Activated naive CD8-positive, alpha-beta T cell (primary cell): ENCODE measurements around the gene ZBTB7B.
A peak's percentile ranks its signal among the peaks of the same experiment; 100 is the strongest.

Source experiments
- H3K27ac Mint-ChIP-seq: one replicate; pipeline ENCODE4 v1.8.0; 2021; ENCODE audit warnings: mixed read lengths
- H3K27me3 Mint-ChIP-seq: one replicate; pipeline ENCODE4 v1.8.0; 2021; ENCODE audit warnings: mixed read lengths
- H3K36me3 Mint-ChIP-seq: one replicate; pipeline ENCODE4 v1.8.0; 2021; ENCODE audit warnings: mixed read lengths
- H3K4me1 Mint-ChIP-seq: one replicate; pipeline ENCODE4 v1.8.0; 2021; ENCODE audit warnings: low read depth, mixed read lengths
- H3K4me3 Mint-ChIP-seq: one replicate; pipeline ENCODE4 v1.8.0; 2021; ENCODE audit warnings: mild to moderate bottlenecking, mixed read lengths
- H3K9me3 Mint-ChIP-seq: one replicate; pipeline ENCODE4 v1.8.0; 2021; ENCODE audit warnings: low read depth, mixed read lengths

The ZBTB7B gene

DNA sequence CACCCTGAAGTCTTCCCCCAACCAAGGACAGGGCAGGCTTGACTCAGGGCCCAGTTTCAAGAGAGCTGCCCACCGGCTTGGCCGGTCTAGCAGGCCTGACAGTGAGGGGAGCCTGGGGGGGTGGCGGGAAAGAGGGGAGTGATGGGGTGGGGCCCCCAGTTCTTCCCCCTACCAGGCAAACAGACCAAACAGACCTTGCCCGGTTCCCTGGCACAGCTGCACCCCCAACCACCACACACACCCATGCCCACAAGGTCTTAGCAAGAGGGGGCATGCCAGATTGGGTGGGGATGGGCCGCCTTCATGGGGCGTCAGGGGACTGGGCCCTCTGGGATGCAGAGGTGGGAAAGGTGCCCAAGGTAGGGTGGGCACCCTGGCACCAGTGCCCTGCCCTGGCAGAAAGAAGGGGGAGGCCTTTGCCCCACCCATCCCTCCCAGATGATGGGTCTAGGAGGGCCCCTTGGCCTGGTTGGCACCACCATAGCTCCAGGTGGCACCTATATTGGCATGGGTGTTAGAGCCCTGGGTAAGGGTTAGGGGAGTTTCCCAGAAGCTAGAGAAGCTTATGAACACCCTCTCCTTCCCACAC lies 8.9 kb downstream of the ZBTB7B start:
- no peaks in the 10 kb centered on the region for H3K36me3 Mint-ChIP-seq
- H3K4me3 Mint-ChIP-seq, result no peak overlapping the region
- H3K4me1 Mint-ChIP-seq, result peaks cover 65% of the 10 kb centered on the region
- H3K27ac Mint-ChIP-seq, result no peak overlapping the region
- no peaks in the 10 kb centered on the region for H3K9me3 Mint-ChIP-seq
- H3K27me3 Mint-ChIP-seq, result no peaks in the 10 kb centered on the region

DNA sequence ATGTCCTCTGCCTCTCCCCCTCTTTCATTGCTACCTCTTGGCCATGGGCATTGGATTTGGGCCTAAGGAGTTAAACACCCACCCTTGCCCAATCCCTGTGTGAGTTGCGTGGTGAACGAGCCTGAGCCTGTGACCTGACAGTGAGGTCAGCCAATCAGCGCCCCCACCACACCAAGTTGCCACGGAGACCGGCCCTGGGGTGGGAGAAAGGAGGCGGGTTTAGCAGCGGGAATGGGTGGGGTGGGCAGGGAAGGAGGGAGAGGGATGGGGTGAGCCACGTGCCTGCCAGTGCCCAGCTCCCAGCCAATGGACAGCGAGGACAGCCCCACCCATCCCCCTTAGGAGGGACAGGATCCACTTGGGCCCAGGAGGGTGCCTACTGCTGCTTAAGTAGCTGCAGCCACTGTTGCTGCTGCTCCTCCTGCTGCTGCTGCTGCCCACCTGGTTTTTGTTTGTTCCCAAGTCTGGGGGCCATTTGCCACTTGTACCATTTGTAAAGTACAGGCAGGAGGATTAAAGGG lies 9.5 kb downstream of the ZBTB7B start:
- H3K9me3 Mint-ChIP-seq, result no peaks in the 10 kb centered on the region
- peaks cover 64% of the 10 kb centered on the region for H3K4me1 Mint-ChIP-seq
- no peaks in the 10 kb centered on the region for H3K36me3 Mint-ChIP-seq
- H3K4me3 Mint-ChIP-seq, result no peak overlapping the region
- H3K27me3 Mint-ChIP-seq, result no peaks in the 10 kb centered on the region
- no peak overlapping the region for H3K27ac Mint-ChIP-seq

DNA sequence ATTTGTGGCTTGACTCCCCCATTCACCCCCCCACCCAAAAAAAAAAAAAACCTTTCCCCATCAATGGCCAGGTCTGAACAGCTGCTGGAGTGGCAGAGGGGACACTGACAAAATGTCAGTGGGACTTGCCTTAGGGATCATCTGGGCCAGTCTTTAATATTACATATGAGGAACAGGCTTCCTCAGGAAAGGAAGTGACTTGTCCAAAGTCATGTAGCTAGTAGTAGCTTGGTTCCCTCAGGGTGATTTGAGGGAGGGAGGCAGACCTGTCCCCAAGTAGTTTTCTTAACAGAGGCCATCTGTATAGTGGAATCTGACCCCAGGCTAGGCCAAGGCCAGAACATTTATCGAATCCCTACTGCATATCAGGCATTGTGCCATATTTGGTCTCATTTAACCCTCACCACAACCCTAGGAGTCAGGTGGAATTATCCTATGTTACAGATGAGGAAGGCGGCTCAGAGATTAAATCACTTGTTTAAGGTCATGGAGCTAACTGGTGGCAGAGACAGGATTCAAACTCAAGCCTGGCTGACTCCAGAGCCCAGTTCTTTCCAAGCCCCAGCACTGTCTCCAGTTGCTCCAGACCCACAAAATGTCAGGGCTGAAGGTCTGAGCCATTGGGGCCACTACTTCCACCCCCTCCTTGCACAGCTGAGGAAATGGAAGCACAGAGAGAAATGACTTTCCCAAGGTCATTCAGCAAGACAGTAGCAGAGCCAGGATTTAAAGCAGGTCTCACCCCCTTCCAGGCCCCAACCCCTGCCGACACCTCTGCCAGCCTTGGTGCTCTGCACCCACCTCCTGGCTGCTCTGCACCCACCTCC lies 10.4 kb downstream of the ZBTB7B start:
- H3K4me3 Mint-ChIP-seq, result peak overlapping the region; percentile 49
- no peaks in the 10 kb centered on the region for H3K36me3 Mint-ChIP-seq
- peak overlapping the region; percentile 35 for H3K27ac Mint-ChIP-seq
- H3K9me3 Mint-ChIP-seq, result no peaks in the 10 kb centered on the region
- H3K27me3 Mint-ChIP-seq, result no peaks in the 10 kb centered on the region
- H3K4me1 Mint-ChIP-seq, result peaks cover 69% of the 10 kb centered on the region

DNA sequence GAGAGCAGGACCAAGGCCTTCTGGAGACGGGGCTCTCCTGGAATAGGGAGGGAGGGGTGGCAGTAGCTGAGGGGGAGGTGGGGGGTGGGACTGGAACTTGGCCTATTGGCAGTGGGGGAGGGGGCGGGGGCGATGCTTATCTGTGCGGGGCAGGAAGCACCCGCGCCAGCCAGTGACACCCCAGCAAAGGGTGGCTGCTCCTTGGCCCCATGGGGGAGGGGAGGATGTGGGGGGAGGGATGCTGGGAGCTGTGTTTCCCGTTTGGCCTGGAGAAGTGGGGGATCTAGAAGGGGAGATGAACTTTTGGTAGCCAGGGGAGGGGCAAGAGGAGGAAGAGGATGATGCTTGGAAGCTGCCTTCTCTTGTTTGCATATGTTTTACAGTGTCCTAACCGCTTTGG lies 11.0 kb downstream of the ZBTB7B start:
- H3K4me3 Mint-ChIP-seq, result peak overlapping the region; percentile 49
- no peaks in the 10 kb centered on the region for H3K9me3 Mint-ChIP-seq
- peaks cover 69% of the 10 kb centered on the region for H3K4me1 Mint-ChIP-seq
- H3K36me3 Mint-ChIP-seq, result no peaks in the 10 kb centered on the region
- H3K27ac Mint-ChIP-seq, result no peak overlapping the region
- H3K27me3 Mint-ChIP-seq, result no peaks in the 10 kb centered on the region

DNA sequence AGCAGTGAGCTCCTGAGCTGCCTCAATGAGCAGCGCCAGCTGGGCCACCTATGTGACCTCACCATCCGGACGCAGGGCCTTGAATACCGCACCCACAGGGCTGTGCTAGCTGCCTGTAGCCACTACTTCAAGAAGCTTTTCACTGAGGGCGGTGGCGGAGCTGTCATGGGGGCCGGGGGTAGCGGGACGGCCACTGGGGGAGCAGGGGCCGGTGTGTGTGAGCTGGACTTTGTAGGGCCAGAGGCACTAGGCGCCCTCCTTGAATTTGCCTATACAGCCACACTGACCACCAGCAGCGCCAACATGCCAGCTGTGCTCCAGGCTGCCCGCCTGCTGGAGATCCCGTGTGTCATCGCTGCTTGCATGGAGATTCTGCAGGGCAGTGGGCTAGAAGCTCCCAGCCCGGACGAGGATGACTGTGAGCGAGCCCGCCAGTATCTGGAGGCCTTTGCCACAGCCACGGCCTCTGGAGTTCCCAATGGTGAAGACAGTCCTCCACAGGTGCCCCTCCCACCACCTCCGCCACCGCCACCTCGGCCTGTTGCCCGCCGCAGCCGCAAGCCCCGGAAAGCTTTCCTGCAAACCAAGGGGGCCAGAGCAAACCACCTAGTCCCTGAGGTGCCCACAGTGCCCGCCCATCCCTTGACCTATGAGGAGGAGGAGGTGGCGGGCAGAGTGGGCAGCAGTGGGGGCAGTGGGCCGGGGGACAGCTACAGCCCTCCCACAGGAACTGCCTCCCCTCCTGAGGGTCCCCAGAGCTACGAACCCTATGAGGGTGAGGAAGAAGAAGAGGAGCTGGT lies 12.3 kb downstream of the ZBTB7B start:
- no peaks in the 10 kb centered on the region for H3K27me3 Mint-ChIP-seq
- peaks cover 62% of the 10 kb centered on the region for H3K4me1 Mint-ChIP-seq
- H3K9me3 Mint-ChIP-seq, result no peaks in the 10 kb centered on the region
- no peaks in the 10 kb centered on the region for H3K36me3 Mint-ChIP-seq
- no peak overlapping the region for H3K4me3 Mint-ChIP-seq
- no peak overlapping the region for H3K27ac Mint-ChIP-seq

DNA sequence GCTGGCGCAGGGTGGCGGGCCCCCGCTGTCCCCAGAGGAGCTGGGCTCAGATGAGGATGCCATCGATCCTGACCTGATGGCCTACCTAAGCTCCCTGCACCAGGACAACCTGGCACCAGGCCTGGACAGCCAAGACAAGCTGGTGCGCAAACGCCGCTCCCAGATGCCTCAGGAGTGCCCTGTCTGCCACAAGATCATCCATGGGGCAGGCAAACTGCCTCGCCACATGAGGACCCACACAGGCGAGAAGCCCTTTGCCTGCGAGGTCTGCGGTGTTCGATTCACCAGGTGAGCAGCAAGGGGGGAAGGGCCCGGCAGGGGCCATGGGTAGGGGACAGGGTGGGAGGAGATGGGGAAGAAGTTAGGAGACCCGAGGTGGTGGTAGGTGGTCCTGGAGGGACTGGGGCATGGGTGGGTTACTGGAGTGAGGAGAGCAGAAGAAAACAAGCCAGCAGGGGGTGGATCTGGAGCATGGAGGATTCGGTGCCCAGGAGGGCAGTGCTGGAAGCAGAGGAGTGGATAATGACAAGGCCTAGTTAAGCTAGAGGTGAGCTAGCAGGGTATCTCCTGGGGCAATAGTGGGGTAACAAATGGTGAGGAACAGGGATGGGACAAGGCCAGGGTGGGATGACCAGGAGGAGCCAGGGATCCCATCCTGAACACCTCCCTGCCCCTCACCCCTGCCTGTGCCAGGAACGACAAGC lies 13.1 kb downstream of the ZBTB7B start:
- Mint-ChIP-seq H3K4me3 (peak overlapping the region; percentile 36), H3K36me3 (no peaks in the 10 kb centered on the region), H3K27me3 (no peaks in the 10 kb centered on the region), H3K9me3 (no peaks in the 10 kb centered on the region), H3K4me1 (peaks cover 55% of the 10 kb centered on the region), H3K27ac (no peak overlapping the region)

DNA sequence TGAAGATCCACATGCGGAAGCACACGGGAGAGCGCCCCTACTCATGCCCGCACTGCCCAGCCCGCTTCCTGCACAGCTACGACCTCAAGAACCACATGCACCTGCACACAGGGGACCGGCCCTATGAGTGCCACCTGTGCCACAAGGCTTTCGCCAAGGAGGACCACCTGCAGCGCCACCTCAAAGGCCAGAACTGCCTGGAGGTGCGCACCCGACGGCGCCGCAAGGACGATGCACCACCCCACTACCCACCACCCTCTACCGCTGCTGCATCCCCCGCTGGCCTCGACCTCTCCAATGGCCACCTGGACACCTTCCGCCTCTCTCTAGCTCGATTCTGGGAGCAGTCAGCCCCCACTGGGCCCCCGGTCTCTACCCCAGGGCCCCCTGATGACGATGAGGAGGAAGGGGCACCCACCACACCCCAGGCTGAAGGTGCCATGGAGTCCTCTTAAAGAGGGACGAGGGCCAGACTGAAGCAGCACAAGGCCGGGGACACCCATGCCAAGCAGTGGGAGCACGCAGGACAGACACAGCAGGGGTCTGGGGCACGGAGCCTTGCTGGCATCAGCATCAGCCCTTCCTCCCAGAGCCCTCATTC lies 13.7 kb downstream of the ZBTB7B start:
- H3K27me3 Mint-ChIP-seq, result no peaks in the 10 kb centered on the region
- no peak overlapping the region for H3K27ac Mint-ChIP-seq
- H3K4me1 Mint-ChIP-seq, result peaks cover 49% of the 10 kb centered on the region
- no peaks in the 10 kb centered on the region for H3K36me3 Mint-ChIP-seq
- peak overlapping the region; percentile 40 for H3K4me3 Mint-ChIP-seq
- no peaks in the 10 kb centered on the region for H3K9me3 Mint-ChIP-seq

DNA sequence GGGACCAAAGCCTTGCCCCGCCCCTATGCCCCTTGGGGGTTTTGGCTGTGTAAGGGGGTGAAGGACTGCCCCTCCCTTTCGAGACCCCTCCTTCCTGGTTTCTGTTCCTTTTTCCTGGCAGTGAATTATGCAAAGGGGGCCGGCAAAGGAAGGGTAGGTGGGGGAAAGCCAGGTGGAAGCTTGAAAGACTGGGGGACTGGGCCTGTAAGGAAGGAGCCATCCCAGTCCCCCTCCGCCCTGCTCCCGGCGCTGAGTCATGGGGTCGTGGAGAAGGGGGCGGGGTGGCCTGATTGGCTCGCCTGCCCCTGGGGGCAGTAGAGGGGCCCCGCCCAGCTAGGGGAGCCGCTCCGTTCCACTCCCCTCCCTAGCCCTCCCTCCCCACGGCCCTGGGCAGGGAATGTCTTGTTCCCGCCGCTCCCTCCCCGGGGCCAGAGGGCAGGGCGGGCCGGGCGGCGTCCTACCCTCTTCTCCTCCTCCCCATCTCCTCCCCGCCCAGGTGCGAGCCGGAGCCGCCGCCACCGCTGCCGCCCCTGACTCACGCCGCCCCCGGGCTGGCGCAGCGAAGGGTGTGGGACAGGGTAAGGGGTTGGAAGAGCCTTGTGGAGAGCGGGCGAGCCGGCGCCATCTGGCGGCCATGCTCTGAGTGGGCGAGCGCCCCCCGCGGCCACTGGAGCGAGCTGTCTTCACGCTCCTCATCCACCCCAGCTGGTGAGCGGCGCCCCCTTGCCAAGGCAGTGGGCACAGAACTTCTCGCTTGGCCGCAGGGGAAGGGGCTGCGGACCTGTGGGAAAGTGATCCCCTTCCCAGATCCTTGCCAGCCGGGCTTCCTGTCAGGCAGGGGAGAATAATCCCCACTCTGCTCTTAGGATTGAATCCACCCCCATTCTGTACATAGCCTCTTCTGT lies 14.7 kb downstream of the ZBTB7B start:
- Mint-ChIP-seq H3K9me3 (no peaks in the 10 kb centered on the region), H3K36me3 (no peaks in the 10 kb centered on the region), H3K27me3 (peaks cover 1% of the 10 kb centered on the region), H3K4me1 (peaks cover 46% of the 10 kb centered on the region), H3K27ac (no peak overlapping the region), H3K4me3 (peak overlapping the region; percentile 61)

DNA sequence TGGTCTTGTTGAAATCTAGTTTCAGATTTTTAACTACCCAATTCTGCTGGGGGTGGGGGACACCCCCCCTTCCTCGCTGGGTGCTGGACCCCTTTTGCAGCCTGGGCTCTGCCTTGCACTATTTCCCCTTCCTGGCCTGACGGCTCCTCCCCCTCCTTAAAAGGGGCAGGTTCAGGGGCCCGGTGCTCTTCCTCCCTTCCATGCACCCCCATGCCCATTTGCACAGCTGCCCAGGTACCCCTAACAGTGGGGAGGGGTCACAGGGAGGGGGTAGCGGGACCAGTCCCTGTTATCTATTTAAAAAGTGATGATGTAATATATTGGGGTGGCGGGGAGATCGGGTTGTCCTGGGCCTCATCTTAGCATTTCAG lies 15.3 kb downstream of the ZBTB7B start:
- Mint-ChIP-seq H3K36me3 (no peaks in the 10 kb centered on the region), H3K27ac (no peak overlapping the region), H3K4me3 (peak overlapping the region; percentile 61), H3K4me1 (peaks cover 39% of the 10 kb centered on the region), H3K27me3 (peaks cover 1% of the 10 kb centered on the region), H3K9me3 (no peaks in the 10 kb centered on the region)

DNA sequence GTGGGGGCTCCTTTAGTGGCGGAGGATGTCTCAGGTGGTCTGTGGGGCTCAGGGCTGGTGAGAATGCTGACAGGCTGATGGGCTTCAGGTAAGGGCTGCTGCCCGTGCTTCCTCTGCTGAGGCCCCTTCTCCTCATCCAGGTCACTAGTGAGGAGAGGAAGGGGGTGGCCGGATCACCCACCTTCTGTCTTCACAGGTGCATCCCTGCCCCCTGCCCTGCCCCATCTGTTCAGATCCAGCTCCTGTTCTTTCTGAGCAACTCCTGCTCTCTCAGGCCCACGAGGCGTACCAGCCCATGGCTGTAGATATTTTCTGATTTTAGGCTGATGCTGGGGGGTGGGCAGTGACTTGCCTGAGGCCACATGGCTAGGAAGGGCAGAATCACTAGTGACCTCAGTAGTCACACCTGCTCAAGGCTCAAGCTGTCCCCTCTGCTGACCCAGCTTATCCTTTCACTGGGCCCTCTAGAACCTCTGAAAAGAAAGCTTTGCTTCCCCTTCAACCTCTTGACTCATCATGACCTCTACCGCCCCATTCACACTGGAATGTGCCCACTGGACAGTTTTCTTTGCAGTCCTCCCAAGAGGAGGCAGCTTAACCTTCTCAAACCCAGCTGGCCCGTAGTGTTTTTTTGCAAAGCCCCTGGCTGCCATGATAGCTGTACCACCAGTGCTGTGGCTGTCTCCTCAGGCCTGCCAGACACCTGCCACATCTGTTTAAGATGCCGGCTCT lies 16.2 kb downstream of the ZBTB7B start:
- Mint-ChIP-seq H3K27me3 (peaks cover 1% of the 10 kb centered on the region), H3K9me3 (no peaks in the 10 kb centered on the region), H3K4me1 (peaks cover 32% of the 10 kb centered on the region), H3K4me3 (no peak overlapping the region), H3K36me3 (no peaks in the 10 kb centered on the region), H3K27ac (no peak overlapping the region)

DNA sequence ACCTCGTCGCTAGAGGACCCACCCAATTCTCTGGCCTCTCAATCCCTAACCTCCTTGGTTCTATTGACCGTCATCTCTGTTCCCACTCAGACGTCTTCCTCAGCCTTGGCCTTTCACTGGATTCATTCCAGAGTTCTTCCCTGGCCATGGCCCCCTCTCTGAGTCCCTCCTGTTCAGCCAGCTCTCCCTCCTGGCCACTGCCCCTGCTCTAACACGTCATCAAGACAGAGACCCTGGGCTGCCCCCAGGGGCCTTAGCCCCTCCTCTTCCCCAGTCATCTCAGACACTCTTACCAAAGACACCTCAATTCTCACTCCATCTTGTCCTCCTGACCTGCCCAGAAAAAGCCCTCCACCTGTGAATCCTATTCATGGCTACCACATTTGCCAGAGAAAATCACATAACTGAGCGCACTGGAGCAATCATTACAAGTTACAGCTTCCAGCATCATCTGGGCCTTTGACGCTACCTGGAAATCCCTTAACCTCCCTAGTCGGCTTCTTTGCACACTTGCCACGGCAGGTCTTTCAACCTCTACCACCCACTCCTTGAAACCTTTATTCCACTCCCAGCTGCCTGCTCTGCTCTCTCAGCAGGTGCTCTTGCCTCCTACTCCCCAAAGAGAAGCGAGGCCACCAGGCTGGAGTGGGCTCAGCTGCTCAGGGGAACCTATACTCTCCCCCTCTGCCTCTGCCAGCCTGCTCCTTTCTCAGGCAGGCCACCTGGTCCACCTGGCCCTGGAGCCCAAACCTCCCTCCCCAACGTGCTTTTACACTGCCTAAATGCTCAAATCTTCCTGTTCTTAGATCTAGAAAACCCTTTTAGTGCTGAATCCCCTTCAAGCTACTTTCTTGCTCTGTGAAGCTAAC lies 17.0 kb downstream of the ZBTB7B start:
- H3K4me3 Mint-ChIP-seq, result no peak overlapping the region
- no peak overlapping the region for H3K27ac Mint-ChIP-seq
- peaks cover 1% of the 10 kb centered on the region for H3K27me3 Mint-ChIP-seq
- H3K9me3 Mint-ChIP-seq, result no peaks in the 10 kb centered on the region
- no peaks in the 10 kb centered on the region for H3K36me3 Mint-ChIP-seq
- peaks cover 24% of the 10 kb centered on the region for H3K4me1 Mint-ChIP-seq

DNA sequence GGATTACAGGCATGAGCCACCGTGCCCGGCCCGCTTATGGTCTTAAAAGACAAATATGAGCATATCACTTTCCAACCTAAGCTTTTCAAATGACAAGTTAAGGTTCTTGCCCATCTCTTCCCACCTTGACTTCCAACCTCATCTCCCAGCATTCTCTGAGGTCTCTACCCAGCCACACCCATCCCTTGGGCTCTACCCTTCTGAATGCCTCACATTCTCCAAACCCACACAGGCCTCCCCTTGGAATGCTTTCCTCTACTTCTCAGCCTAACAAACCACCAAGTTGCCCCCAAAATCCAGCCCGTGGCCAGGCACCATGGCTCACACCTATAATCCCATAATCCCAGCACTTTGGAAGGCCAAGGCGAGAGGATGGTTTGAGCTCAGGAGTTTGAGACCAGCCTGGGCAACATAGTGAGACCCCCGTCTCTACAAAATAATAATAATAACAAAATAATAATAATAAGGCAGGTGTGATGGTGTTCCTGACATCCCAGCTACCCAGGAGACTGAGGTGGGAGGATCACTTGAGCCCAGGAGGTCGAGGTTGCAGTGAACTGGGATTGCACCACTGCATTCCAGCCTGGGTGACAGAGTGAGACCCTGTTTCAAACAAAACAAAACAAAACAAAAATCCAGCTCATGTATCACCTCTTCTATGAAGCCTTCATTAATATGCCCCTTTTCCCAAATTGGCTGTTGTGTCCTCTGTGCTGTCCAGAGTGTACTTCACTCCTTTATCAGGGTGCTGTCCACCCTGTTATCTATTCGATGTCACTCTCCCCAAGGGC lies 19.7 kb downstream of the ZBTB7B start:
- Mint-ChIP-seq H3K27ac (no peak overlapping the region), H3K9me3 (no peaks in the 10 kb centered on the region), H3K4me1 (peaks cover 6% of the 10 kb centered on the region), H3K4me3 (no peak overlapping the region), H3K36me3 (no peaks in the 10 kb centered on the region), H3K27me3 (peaks cover 1% of the 10 kb centered on the region)
